ENCODE data around the gene BBX. TPM values are rescaled to one million over a fixed set of nuclear protein-coding genes. Genes with fewer than 3 reads are reported as not detected.
A peak's percentile ranks its signal among the peaks of the same experiment; 100 is the strongest.

The BBX gene
- total and polyA plus RNA-seq, 2 of the 13 experiments (the other 11 are each of a cell fraction or from before 2014, with no cell fraction given) = 13.7 to 23.2 TPM

- in situ Hi-C loops (cut with HindIII; ENCODE audit: extremely low pct_ligation_motif_present, low pct_unique_long_range_greater_than_20kb) (no loop called here), intact Hi-C loops (cut with micrococcal nuclease; ENCODE audit: unreplicated experiment) (no loop called here)
- no peaks in the 10 kb centered on the region for H3K79me2 ChIP-seq (ENCODE audit: insufficient read depth, low read length)
- ChIA-PET POLR2A (no interaction called here), CTCF (ENCODE audit: low intra/inter-chr PET ratio, low total read pairs) (no interaction called here)
- no peak overlapping the region for H3K9ac ChIP-seq (ENCODE audit: insufficient read depth, low read depth, low read length)
- H2AFZ ChIP-seq (ENCODE audit: low read length) = no peak overlapping the region
- DNase-seq (ENCODE audit: low spot score) (no peak), ATAC-seq (no peak), FAIRE-seq (no peak)
- no TSS peak for BruUV-seq (replicated peaks)
- no peaks in the 10 kb centered on the region for H3K9me3 ChIP-seq (ENCODE audit: low read length)
- peaks cover 11 to 37% of the 10 kb centered on the region in 2 experiments for H3K36me3 ChIP-seq (replicated peaks in 1 of 2; ENCODE audit: control insufficient read depth in 1 of 2, insufficient read depth in 2 of 2, low read length in 2 of 2)
- H3K27me3 ChIP-seq (ENCODE audit: control insufficient read depth in 1 of 2, insufficient read depth in 2 of 2, low read length in 2 of 2) = no peaks in the 10 kb centered on the region
- H3K4me2 ChIP-seq (ENCODE audit: low read depth, low read length) = no peak overlapping the region
- TF ChIP-seq ZNF781 (CRISPR knock-in tag; IDR thresholded peaks at IDR 0.05; ENCODE audit: borderline replicate concordance, not compliant biosample characterization) (no peak), ZNF160 (CRISPR knock-in tag; IDR thresholded peaks at IDR 0.05) (no peak), FOSL1 (CRISPR knock-in tag; IDR thresholded peaks at IDR 0.05; ENCODE audit: borderline replicate concordance) (no peak), ZNF773 (CRISPR knock-in tag; IDR thresholded peaks at IDR 0.05; ENCODE audit: borderline replicate concordance) (no peak), MLXIP (CRISPR knock-in tag; IDR thresholded peaks at IDR 0.05; ENCODE audit: borderline replicate concordance) (no peak), CEBPB (IDR thresholded peaks at IDR 0.05; ENCODE audit: borderline replicate concordance, low read depth, low read length) (peak; percentile 13; the same call in 1 of the 2 replicates)
- 93% methylated on average over 3 of the region's 3 CpGs for WGBS (ENCODE audit: low lambda C conversion rate)
- no peaks in the 10 kb centered on the region for H4K20me1 ChIP-seq (ENCODE audit: insufficient read depth, low read length)
- H3K27ac ChIP-seq (ENCODE audit: extremely low read length, insufficient read depth, low read length) = no peak overlapping the region
- H3K4me3 ChIP-seq (replicated peaks in 1 of 3; ENCODE audit: insufficient read depth in 1 of 3, low read depth in 2 of 3, low read length in 3 of 3) = no peak overlapping the region
- H3K4me1 ChIP-seq (ENCODE audit: insufficient read depth, low read length) = peaks cover 27% of the 10 kb centered on the region
Measured at GRCh38 chr3:107806536-107806935, 283.8 kb downstream of the BBX start.
